ENCODE results near the gene EGR4.

GRCh38 chr2:73295751-73296400, 2.5 kb upstream of the EGR4 start:
- no peak for TF ChIP-seq MEF2A (IDR thresholded peaks at IDR 0.05; ENCODE audit: borderline replicate concordance, low read depth)
- TF ChIP-seq, protein P1, sequence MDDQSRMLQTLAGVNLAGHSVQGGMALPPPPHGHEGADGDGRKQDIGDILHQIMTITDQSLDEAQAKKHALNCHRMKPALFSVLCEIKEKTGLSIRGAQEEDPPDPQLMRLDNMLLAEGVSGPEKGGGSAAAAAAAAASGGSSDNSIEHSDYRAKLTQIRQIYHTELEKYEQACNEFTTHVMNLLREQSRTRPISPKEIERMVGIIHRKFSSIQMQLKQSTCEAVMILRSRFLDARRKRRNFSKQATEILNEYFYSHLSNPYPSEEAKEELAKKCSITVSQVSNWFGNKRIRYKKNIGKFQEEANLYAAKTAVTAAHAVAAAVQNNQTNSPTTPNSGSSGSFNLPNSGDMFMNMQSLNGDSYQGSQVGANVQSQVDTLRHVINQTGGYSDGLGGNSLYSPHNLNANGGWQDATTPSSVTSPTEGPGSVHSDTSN (IDR thresholded peaks at IDR 0.05), result no peak
- TF ChIP-seq, protein P2, sequence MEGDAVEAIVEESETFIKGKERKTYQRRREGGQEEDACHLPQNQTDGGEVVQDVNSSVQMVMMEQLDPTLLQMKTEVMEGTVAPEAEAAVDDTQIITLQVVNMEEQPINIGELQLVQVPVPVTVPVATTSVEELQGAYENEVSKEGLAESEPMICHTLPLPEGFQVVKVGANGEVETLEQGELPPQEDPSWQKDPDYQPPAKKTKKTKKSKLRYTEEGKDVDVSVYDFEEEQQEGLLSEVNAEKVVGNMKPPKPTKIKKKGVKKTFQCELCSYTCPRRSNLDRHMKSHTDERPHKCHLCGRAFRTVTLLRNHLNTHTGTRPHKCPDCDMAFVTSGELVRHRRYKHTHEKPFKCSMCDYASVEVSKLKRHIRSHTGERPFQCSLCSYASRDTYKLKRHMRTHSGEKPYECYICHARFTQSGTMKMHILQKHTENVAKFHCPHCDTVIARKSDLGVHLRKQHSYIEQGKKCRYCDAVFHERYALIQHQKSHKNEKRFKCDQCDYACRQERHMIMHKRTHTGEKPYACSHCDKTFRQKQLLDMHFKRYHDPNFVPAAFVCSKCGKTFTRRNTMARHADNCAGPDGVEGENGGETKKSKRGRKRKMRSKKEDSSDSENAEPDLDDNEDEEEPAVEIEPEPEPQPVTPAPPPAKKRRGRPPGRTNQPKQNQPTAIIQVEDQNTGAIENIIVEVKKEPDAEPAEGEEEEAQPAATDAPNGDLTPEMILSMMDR (IDR thresholded peaks at IDR 0.05), result no peak
- TF ChIP-seq EP300 (IDR thresholded peaks at IDR 0.05; ENCODE audit: borderline replicate concordance in 1 of 2, low read depth in 1 of 2, low read length in 1 of 2), result no peak
- TF ChIP-seq MAX (IDR thresholded peaks at IDR 0.05; ENCODE audit: low read depth), result no peak
- no peak for TF ChIP-seq JUND (IDR thresholded peaks at IDR 0.05)
- TF ChIP-seq CHD2 (IDR thresholded peaks at IDR 0.05; ENCODE audit: low read length, partially characterized antibody), result no peak
- TF ChIP-seq FOSL2 (IDR thresholded peaks at IDR 0.05; ENCODE audit: borderline replicate concordance, low read depth), result no peak
- no peak for TF ChIP-seq TAF1 (IDR thresholded peaks at IDR 0.05; ENCODE audit: borderline replicate concordance, low read depth, low read length)
